HUES64 (cell line): ENCODE results near the gene C1QTNF12.

Source experiments
- H3K27ac ChIP-seq: 2 replicates; pipeline ENCODE4 v1.7.0; 2013; ENCODE audit warnings: low read depth, low read length, inconsistent platforms
- H3K27me3 ChIP-seq: 2 replicates; pipeline ENCODE4 v1.6.1; 2013; ENCODE audit warnings: mild to moderate bottlenecking, low read length; ENCODE audit not compliant: insufficient read depth
- H3K36me3 ChIP-seq: 2 replicates; pipeline ENCODE4 v1.6.1; 2013; ENCODE audit warnings: mild to moderate bottlenecking, low read length; ENCODE audit not compliant: insufficient read depth
- H3K4me1 ChIP-seq: 2 replicates; pipeline ENCODE4 v1.6.1; 2013; ENCODE audit warnings: mild to moderate bottlenecking, low read length, moderate library complexity; ENCODE audit not compliant: insufficient read depth
- H3K4me3 ChIP-seq: 2 replicates; pipeline ENCODE4 v1.5.1; 2013; ENCODE audit warnings: mild to moderate bottlenecking, low read length, moderate library complexity
- H3K9ac ChIP-seq: 2 replicates; pipeline ENCODE4 v1.6.1; 2013; ENCODE audit warnings: mild to moderate bottlenecking, low read depth, low read length
- H3K9me3 ChIP-seq: 2 replicates; pipeline ENCODE4 v1.6.1; 2013; ENCODE audit warnings: low read depth, low read length; ENCODE audit not compliant: insufficient read depth
- WGBS: fragments of 150-250, 120-280 bp; methylation state at CpG from one replicate; pipeline ENCODE4 v1.1.7; 2013; ENCODE audit warnings: missing lambda C conversion rate; 5-methylcytosine and 5-hydroxymethylcytosine counted together

The C1QTNF12 gene

DNA sequence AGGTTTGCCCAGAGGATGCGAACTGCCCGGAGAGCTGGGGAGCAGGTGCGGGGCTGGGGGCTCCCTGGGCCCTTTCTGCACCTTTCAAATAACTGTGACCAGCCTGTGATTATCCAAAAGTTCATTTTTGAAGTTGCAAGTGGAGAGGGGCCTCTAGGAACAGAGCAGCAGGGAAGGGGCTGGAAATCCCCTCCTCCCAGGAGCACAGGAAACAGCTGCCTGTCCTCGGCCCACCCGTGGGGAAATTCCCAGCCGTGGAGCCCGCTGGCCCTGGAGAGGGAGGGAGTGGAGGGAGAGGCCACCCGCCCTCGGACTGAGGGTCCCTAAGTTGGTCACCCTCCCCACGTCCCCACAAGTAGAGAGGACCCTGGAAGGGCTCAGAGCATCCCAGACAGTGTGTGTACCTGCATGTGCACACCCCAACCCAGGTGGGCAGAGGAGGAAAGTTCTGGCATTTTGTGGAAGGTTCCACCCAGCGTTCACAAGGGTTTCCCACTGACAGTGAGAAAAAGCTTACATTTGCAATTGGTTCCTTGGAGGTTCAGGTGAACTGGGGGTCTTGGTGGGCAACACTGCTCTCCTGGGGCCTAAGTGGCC lies 31.3 kb downstream of the C1QTNF12 start:
- H3K4me3 ChIP-seq = no peak overlapping the region
- no peaks in the 10 kb centered on the region for H3K4me1 ChIP-seq
- no peaks in the 10 kb centered on the region for H3K9me3 ChIP-seq
- WGBS = 86% methylated on average over 11 of the region's 11 CpGs
- H3K36me3 ChIP-seq = peaks cover 21% of the 10 kb centered on the region
- H3K27ac ChIP-seq = no peak overlapping the region
- H3K9ac ChIP-seq = no peak overlapping the region
- no peaks in the 10 kb centered on the region for H3K27me3 ChIP-seq

GRCh38 chr1:1213345-1214265 lies 32.9 kb downstream of the C1QTNF12 start, which contains the start of gene TNFRSF4:
TNFRSF4 (minus strand) TSS chr1:1214153; CDS start chr1:1214127, 26 bp downstream.
- H3K27ac ChIP-seq = no peak within 1 kb of the TSS
- peaks cover 20% of the 10 kb centered on the region for H3K36me3 ChIP-seq
- no peak within 1 kb of the TSS for H3K9ac ChIP-seq
- H3K4me1 ChIP-seq = no peaks in the 10 kb centered on the region
- H3K27me3 ChIP-seq = no peaks in the 10 kb centered on the region
- no peaks in the 10 kb centered on the region for H3K9me3 ChIP-seq
- no peak within 1 kb of the TSS for H3K4me3 ChIP-seq
- 88% methylated on average over 56 of the region's 56 CpGs for WGBS

- Histone ChIP-seq H3K9me3 (no peaks in the 10 kb centered on the region), H3K27ac (no peak overlapping the region), H3K36me3 (peaks cover 13% of the 10 kb centered on the region; the same call in 1 of the 2 replicates), H3K4me3 (no peak overlapping the region), H3K9ac (no peak overlapping the region), H3K4me1 (no peaks in the 10 kb centered on the region), H3K27me3 (no peaks in the 10 kb centered on the region)
- 94% methylated on average over 24 of the region's 24 CpGs for WGBS
Measured at GRCh38 chr1:1212780-1213344, 33.7 kb downstream of the C1QTNF12 start.

DNA sequence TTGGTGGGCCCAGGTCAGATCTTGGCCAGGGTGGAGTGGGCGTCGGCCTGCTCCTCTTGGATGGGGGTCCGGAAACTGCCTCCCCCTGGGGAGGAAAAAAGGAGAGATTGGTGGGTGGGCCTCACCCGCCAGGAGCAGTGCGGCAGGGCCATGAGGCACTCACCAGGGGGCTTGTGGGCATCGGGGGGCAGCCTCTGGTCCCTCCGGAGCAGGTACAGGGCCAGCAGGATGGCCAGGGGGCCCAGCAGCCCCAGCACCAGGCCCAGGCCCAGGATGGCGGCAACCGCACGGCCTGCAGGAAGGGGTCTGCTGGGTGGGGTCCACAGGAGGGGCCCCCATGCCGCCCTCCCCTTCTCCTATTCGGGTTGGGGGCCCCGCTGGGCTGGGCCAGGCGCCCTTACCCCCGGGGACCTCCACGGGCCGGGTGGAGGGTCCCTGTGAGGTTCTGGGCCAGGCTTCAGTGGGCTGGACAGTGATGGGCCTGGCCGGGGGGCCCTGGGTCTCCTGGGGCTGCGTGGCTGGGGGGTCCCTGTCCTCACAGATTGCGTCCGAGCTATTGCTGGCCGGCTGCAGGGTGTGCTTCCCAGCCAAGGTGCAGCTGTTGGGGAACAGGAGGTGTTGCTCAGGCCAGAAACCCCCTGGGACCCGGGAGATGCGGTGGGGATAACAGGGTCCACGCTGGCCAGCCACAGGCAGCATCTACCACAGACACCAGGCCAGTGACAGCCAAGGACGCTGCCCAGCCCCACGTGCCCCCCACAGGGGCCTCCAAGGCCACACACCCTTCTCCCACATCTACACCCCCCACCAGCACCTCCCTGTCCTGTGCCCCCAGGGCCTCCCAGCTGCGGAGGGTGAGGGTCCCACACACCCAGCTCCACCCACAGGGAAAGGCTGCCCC lies 34.7 kb downstream of the C1QTNF12 start:
- 93% methylated on average over 28 of the region's 28 CpGs for WGBS
- H3K36me3 ChIP-seq = peaks cover 5% of the 10 kb centered on the region; the same call in 1 of the 2 replicates

DNA sequence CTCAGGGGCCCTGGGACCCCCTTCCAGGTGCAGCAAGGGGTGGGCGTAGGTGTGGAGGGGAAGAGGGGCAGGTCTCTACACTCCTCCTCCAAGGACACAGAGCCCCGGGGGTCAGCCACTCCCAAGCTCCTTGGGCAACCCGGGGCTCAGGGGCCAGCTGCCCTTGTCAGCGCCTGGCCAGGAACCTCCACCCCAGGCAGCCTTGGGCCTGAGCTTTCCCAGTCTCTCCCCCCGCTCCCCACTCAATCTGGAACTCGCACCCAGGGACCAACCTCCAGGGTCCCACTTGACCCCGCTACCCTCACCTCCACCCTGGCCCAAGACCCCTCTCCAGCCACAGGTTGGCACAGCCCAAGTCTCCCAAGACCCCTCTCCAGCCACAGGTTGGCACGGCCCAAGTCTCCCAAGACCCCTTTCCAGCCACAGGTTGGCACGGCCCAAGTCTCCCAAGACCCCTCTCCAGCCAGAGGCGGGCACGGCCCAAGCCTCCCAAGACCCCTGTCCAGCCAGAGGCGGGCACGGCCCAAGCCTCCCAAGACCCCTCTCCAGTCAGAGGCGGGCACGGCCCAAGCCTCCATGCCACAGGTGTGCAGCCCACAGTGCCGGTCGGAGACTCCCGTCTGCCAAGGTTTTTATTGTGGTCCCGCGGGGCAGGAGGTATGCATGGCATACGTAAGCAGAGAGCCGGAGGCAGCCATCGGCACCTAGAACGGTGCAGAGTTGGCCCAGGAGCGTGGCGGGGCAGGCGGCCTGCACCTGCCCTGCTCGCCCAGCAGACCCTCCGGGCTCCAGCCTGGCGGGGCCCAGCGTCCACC lies 35.6 kb downstream of the C1QTNF12 start:
- Histone ChIP-seq H3K27me3 (peaks cover 17% of the 10 kb centered on the region), H3K4me3 (no peak overlapping the region), H3K36me3 (no peaks in the 10 kb centered on the region), H3K27ac (no peak overlapping the region), H3K4me1 (no peaks in the 10 kb centered on the region; the same call in 1 of the 2 replicates), H3K9ac (no peak overlapping the region), H3K9me3 (no peaks in the 10 kb centered on the region)
- 93% methylated on average over 30 of the region's 31 CpGs for WGBS

More for the DNA sequence above, 34.7 kb downstream of the C1QTNF12 start:
- H3K4me3 ChIP-seq = no peak overlapping the region
- H3K27me3 ChIP-seq = peaks cover 9% of the 10 kb centered on the region
- H3K9ac ChIP-seq = no peak overlapping the region
- no peak overlapping the region for H3K27ac ChIP-seq
- no peaks in the 10 kb centered on the region for H3K9me3 ChIP-seq
- no peaks in the 10 kb centered on the region; the same call in 1 of the 2 replicates for H3K4me1 ChIP-seq

- Histone ChIP-seq H3K4me1 (no peaks in the 10 kb centered on the region; the same call in 1 of the 2 replicates), H3K9ac (no peak overlapping the region), H3K9me3 (no peaks in the 10 kb centered on the region), H3K4me3 (no peak overlapping the region), H3K27ac (no peak overlapping the region), H3K36me3 (no peaks in the 10 kb centered on the region), H3K27me3 (peaks cover 28% of the 10 kb centered on the region)
- WGBS = 89% methylated on average over 37 of the region's 38 CpGs
Measured at GRCh38 chr1:1208713-1209433, 37.6 kb downstream of the C1QTNF12 start.

GRCh38 chr1:1207571-1207892 lies 39.0 kb downstream of the C1QTNF12 start:
- H3K27me3 ChIP-seq = peaks cover 35% of the 10 kb centered on the region
- 84% methylated on average over 11 of the region's 11 CpGs for WGBS

GRCh38 chr1:1206966-1207531 lies 39.5 kb downstream of the C1QTNF12 start:
- H3K27ac ChIP-seq = no peak overlapping the region
- WGBS = 76% methylated on average over 19 of the region's 19 CpGs
- H3K9me3 ChIP-seq = no peaks in the 10 kb centered on the region
- peaks cover 35% of the 10 kb centered on the region for H3K27me3 ChIP-seq
- H3K9ac ChIP-seq = no peak overlapping the region
- H3K36me3 ChIP-seq = no peaks in the 10 kb centered on the region
- no peaks in the 10 kb centered on the region; the same call in 1 of the 2 replicates for H3K4me1 ChIP-seq
- H3K4me3 ChIP-seq = peak overlapping the region; percentile 32; the same call in 1 of the 2 replicates

More at GRCh38 chr1:1207571-1207892, 39.0 kb downstream of the C1QTNF12 start:
- Histone ChIP-seq H3K27ac (no peak overlapping the region), H3K4me3 (no peak overlapping the region), H3K4me1 (no peaks in the 10 kb centered on the region; the same call in 1 of the 2 replicates), H3K9ac (no peak overlapping the region), H3K36me3 (no peaks in the 10 kb centered on the region), H3K9me3 (no peaks in the 10 kb centered on the region)

DNA sequence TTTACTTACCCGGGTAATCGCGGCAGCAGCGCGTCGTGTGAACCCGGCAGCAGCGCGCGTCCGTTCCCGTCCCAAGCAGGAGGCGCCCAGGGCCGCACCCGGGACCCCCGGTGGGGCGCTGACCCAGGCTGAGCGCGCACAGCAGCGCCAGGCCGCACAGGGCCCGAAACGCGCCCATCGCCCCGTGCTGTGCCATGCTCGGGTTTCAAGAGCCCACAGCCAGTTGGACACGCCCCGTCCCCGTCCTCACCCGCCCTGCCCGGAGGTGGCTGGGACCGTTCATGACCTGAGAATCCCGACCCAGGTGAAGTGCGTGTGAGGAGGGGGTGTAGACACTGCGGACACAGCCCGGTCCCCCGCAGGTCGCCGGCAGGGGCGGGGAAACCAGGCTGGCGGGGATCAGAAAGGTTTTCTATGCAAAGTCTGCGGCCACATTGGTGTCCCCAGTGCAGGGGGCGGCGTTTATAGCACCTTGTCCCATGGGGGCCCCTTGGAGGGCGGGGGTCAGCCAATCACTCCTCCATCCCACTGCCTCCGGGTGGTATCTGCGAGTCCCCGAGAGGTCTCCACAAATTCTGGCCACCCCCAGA lies 40.1 kb downstream of the C1QTNF12 start, which contains the start of gene TNFRSF18:
TSS of gene TNFRSF18 (minus strand) at position 217 of the 590 bp plus-strand sequence. CDS start at position 196, 21 bp downstream.
- H3K27me3 ChIP-seq = peaks cover 36% of the 10 kb centered on the region
- no peak within 1 kb of the TSS for H3K9ac ChIP-seq
- WGBS = 11% methylated on average over 49 of the region's 49 CpGs
- no peak within 1 kb of the TSS for H3K27ac ChIP-seq
- H3K9me3 ChIP-seq = no peaks in the 10 kb centered on the region
- no peaks in the 10 kb centered on the region for H3K36me3 ChIP-seq
- H3K4me3 ChIP-seq = peak within 1 kb of the TSS; percentile 32
- H3K4me1 ChIP-seq = no peaks in the 10 kb centered on the region; the same call in 1 of the 2 replicates
